Activated CD4-positive, alpha-beta T cell treated with anti-CD3 and anti-CD28 coated beads, Interleukin-2, amount 50 U/mL, for 1 hour (primary cell): ENCODE measurements around the gene TMEM126B.
"Not testable (repeated sequence)": the region's sequence is repeated elsewhere in the genome, so short reads cannot be mapped to it uniquely, and the experiment has no call there.

ENCODE experiments used
- DNase-seq: peaks from one replicate; pipeline ENCODE4 v3.0.0-alpha.2; 2020

Gene TMEM126B

DNA sequence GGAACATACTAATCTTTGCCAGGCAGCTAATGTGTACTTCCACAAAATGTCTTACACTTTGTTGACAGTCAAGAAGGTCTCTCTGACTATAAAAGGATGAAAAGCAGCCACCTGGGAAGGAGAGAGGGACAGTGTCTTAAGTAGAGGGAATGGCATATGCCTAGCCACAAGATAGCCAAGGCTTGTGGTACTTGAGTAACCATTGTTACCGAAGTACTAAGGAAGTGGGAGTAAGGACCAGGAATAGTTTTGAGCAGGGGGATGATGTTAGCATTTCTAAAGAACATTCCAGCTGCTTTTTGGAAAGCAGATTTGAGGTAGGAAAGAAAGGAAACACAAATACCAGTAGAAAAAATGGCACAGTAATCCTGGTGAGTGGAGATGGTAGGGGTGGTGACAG lies 22.7 kb downstream of the TMEM126B start:
- DNase-seq: no peak

DNA sequence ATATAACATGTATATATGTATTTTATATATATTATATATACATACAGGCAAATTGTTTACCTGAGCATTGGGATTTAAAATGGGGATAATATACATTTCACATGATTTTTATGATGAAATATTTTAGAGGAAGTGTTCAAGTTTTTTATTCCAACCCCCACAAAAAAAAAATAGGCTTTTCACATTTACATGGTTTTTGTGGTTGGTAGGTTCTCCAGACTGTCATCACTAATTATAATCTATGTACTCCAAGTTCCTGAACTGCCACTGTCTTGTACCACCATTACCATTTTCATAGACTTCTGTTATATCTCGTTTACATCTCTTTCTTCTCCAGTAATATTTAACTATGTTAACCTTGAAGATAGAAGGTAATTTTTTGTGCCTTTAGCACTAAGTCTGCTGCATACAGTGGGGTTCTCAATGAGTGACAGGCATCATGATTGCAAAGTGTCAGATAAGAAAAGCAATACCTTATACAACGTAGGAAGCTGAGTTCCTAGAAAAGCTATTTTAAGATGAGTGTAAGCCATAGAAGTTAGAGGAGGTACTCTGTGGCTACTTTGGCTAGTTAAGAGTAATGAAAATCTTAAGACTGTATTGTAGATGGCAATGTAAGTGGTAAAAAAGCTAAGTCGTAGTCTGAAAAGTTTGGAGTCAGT lies 24.5 kb downstream of the TMEM126B start:
- no peak for DNase-seq

DNA sequence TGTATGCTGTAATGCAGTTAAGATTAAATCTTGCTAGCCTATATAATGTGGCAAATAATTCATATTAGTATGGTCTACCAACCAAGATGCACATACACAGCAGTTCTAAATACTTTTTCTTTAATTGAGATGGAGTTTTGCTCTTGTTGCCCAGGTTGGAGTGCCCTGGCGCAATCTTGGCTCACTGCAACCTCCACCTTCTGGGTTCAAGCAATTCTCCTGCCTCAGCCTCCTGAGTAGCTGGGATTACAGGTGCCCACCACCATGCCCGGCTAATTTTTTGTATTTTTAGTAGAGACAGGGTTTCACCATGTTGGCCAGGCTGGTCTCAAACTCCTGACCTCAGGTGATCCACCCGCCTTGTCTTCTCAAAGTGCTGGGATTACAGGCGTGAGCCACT lies 25.9 kb downstream of the TMEM126B start:
- DNase-seq: not testable (repeated sequence)

DNA sequence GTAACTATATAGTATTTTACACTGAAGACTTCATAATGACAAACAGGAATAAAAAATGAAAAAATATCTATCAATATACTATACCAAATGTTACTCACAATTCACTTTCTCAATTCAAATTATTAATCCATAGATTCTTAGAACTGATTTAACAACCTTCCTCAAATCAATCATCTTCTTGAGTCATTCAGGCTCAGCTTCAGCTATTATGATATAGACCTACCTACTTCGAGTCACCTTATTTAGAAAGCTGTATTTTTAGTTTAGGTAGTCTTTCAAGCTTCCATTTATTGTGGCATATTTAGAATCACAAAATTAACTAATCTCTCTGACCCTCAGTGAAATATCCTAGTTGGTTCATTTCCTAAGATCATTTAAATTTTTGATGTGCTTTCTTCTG lies 28.4 kb downstream of the TMEM126B start:
- DNase-seq: no peak

DNA sequence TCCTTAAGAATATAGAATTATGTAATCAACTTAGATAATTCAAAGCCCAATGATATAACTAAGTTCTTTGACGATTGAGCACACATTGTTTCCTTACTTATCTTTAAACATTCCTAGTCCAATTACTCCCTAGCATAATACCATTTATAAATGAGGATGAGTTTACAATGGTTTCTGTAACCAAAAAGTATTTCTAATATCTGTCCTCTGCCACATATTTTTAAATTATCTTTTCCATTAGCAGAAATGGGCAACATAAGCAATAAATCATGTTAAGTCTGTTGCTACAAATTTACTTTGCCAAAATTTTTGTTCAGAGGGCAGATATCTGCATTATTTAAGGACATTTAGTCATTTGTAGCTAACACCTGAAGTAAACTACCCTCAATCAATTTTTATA lies 29.8 kb downstream of the TMEM126B start:
- no peak for DNase-seq

DNA sequence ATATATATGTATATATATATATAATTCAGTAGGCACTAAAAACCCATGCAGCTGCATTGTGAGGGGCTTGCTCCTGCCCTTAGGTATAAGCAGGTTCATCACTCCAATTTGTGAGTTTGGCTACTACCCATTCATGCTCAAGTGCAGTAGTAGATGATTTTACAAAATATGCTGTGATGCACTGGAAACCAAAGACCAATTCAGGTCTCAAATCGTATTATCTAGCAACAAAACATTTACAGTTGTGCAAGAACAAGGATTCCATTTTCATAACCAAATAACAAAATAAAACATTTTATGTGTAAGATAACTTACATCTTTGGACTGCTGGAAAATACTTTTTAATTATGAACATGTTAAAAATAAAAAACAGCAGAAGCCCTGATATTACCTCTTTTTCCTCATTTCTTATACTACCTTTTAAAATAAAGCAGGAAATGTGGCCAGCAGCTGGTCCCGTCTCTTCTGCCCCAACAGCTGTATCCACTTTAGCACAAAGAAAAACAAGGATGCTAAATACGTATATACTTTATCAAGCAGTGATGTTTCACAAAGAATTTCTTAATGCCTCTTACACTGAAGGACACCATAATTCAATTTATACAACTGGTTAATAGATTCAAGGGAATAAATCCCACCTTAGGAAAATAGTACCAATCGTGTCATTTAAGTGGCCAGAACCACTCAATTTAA lies 33.7 kb downstream of the TMEM126B start:
- DNase-seq: no peak

DNA sequence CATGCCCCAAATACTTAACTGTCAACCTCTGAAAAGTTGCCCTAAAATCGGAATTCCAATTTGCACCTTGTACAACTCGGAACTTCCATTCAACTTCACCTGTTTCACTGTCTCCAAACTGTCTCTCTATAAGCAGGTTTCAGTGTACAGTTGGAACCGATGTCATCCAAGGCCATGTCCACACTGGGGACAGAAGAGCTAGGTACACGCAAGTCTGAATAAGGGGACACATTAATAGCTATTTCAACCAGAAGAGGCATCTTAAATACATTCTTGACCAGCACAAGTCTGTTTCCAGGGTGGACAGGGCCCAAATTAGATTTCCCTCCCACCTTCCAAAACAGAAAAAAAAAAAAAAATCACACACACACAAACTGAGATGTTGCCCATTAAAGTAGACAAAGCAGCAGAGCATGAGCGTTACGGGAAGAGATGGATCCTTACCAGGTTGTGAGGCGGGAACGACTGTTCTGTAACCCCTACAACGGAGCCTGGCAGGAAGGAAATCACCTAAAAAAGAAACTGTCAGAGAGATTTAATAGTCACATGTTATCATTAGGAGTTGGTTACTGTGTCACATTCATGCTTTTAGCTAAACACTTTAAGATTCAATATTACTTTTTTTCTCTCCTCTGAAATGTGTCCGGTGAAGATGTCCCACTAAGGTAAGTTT lies 34.8 kb downstream of the TMEM126B start:
- DNase-seq: no peak

DNA sequence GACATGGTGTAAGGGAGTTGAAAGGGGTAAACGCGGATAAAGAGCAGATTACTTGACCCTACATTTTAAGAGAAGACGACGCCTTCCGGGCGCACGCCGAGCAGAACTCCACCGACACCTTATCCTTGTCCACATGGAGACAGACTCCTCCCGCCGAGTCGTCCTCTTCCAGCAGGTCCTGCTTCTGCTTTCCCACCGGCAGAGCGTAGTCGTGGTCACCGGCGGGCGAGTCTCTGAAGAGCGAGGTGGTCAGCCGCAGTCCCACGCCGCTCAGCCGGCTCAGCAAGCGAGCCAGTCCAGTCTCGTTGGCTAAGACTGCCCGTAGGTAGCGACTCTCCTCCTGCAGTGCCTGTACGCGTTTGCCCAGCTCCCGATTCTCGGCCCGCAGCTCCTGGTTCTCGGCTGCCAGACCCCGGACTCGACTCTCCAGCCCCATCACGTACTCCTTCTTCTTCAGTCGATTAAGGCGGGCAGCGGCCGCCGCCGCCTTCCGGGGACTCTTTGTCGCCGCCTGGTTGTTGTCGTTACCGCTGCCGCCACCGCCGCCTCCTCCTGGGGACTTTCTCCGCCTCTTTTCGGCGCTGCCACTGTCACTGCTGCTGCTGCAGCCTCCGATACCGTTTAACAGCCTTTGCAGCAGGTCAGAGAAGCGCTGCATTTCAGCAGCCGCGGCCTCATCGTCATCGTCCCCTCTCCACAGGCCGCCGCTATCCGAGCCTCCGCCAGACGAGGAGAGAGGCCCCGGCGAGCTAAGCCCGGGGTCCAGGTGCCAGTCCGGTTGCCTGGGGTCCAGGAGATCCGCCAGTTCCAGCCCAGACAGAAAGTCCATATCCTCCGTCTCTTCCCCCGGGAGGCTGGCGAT lies 35.6 kb downstream of the TMEM126B start:
- peak; percentile 90 for DNase-seq

DNA sequence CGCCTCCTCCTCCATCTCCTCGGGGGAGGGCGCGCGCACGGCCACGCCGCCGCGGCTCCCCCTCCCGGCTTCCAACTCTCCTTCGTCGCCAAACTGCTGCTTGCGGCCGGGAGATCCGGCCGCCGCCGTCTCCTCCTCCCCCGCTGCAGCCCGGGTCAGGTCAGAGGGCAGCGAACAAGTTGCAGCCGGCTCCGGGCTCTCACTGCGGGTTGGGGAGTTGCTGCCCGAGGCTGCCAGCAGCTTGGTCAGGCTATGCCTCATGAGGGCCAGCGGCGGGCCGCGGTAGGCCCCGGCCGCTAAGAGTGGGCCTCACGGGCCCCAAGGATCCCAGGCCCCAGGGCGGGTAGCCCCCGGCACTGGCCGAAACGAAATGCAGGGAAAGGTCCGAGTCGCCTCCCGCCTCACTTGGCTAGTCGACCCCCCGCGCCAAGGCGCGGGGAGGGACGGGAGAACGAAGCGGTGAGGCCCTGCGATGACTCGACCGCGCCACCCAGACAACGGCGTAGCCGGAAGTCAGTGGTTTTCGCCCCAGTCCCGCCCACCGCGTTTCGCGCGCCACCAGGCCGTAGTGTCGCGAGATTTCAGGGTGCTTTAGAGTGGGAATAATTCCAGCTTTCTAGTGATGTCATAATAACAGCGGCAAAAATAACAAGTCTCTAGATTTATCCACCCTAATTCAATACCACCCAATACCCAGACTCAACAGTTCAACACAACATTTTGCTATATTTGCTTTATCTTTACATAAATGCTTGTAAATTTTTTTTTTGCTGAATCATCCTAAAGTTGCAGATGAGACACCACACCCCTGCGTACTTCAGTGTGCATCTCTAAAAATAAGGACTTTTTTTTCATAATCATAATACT lies 36.5 kb downstream of the TMEM126B start, which contains the start of gene CREBZF:
Gene CREBZF, minus strand, starts transcription at position 515 of the 867 bp plus-strand sequence. Its CDS starts 254 bp downstream, at position 261.
- DNase-seq: peak; percentile 90

DNA sequence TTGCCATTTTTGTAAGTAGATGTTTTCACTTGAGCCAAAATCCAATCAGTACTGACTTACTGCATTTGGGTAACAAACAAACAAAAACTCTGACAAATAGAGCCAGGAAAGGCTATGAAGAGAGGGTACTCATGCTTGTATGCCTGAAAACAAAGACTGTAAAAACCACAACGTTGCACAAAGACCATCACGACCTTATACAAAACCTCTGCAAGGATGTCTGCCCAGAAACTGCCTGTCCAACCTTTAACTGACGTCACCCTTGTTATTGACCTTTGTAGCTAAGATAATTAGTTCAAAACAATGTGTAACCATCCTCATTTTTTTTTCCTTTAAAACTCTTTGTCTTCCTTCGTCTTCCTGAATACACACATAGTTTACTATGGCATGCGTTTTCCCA lies 37.3 kb downstream of the TMEM126B start:
- DNase-seq: no peak

DNA sequence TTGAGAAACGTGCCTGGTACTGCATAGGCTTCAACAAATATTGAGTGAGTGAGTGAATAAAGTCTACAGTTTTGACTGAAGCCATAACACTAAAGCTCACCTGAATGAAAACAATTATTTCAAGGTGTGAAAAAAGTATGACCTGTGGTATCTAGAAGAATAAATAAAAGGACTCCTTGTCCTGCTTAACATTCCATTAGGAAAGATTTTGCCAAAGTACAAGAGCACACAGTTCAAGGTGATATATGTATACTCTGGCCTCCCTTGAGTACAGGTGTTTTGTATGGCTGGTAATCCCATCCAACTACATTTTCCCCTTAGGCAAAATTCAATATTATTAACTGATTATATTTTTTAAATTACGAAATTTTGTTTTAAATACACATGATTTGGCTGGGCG lies 38.3 kb downstream of the TMEM126B start:
- no peak for DNase-seq

DNA sequence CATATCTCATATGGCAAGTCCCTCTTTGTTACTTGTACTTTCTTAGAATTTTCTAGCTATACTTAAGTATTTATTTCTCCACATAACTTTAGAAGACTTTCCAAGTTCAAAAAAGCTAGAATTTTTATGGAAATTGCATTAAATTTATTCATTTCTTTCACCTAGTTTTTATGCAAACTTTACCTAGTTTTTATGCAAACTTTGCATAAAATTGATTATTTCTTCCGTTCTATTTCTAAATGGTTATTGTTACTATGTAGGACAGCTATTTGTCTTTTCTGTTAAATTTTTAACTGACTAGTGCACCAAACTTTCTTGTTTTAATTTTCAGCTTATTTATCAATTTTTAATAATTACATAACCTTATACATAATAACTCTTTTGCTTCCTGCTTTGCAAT lies 39.8 kb downstream of the TMEM126B start:
- no peak for DNase-seq

DNA sequence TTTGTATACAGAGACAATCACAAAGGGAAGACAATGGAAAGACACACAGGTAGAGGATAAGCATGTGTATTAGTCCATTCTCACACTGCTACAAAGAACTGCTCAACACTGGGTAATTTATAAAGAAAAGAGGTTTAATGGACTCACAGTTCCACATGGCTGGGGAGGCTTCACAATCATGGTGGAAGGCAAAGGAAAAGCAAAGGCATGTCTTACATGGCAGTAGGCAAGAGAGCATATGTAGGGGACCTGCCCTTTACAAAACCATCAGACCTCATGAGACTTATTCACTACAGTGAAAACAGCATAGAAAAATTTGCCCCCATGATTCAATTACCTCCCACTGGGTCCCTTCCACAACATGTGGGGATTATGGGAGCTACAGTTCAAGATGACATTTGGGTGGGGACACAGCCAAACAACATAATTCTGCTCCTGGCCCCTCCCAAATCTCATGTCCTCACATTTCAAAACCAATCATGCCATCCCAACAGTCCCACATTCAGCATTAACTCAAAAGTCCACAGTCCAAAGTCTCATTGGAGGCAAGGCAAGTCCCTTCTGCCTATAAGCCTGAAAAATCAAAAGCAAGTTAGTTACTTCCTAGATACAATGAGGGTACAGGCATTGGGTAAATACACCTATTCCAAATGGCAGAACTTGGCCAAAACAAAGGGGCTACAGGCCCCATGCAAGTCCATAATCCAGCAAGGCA lies 42.7 kb downstream of the TMEM126B start:
- not testable (repeated sequence) for DNase-seq

DNA sequence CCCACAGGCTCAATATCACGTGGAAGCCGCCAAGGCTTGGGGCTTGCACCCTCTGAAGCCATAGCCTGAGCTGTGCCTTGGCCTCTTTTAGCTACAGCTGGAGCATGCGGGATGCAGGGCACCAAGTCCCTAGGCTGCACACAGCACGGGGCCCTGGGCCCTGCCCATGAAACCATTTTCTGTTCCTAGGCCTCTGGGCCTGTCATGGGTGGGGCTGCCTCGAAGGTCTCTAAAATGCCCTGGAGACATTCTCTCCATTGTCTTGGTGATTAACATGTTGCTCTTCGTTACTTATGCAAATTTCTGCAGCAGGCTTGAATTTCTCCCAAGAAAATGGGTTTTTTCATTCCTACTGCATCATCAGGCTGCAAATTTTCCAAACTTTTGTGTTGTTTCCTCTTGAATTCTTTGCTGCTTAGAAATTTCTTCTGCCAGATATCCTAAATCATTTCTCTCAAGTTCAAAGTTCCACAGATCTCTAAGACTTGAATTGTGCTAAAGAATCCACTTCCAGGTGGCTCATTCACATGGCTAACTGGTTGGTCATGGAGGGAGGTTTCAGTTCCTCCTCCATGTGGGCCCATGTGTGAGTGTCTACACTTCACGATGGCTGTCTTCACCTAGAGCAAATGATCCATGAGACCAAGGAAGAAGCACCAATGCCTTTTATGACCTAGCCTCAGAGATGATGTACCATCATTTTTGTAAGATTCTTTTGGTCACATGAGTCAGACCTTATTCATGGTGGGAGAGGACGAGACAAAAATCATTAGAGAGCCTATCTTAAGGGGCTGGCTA lies 43.9 kb downstream of the TMEM126B start:
- no peak for DNase-seq

DNA sequence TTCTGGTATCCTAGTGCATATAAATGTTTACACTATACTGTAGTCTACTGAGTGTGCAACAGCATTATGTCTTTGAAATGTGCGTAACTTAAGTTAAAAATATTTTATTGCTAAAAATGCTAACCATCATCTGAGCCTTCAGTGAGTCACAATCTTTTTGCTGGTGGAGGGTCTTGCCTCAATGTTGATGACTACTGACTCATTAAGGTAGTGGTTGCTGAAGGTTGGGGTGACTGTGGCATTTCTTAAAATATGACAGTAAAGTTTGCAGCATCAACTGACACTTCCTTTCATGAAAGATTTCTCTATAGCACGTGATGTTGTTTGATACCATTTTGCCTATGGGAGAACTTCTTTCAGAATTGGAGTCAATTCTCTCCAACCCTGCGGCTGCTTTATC lies 45.0 kb downstream of the TMEM126B start:
- DNase-seq: no peak

DNA sequence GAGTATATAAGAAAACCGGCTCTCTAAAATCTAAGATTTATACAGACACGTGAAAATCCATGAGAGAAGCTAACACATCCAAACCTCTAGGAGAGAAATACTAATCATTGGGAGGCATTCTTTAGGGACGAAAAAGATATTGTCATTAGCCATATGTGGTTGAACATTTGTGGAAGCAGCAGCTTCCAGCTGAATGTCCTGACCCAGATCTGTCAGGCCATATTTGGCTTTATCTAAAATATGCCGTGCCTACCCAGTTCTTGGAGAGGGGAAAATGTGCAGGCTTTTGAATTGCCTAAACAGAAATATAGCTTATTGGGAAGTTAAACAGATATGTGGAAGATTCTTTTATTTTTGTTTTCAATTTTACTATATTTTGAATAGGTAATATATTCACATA lies 51.2 kb downstream of the TMEM126B start:
- DNase-seq: no peak

DNA sequence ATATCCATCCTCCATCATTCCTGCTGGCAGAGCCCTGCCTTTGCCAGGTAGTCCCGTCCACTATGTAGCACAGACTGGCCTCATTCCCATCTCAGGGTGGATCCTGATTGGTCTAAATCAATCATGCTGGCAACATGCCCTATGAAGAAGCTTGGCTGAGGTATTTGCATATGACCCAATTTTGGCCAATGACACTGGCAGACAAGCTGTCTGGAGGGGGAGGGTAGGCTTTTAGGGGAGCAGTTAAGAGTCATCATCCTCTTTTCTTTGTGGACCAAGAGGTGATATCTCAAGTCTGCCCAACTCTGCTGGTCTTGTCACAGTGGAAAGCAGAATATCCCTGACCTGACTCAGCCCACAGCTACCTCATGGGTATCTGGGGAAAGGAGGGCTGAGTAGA lies 52.5 kb downstream of the TMEM126B start:
- DNase-seq: no peak

DNA sequence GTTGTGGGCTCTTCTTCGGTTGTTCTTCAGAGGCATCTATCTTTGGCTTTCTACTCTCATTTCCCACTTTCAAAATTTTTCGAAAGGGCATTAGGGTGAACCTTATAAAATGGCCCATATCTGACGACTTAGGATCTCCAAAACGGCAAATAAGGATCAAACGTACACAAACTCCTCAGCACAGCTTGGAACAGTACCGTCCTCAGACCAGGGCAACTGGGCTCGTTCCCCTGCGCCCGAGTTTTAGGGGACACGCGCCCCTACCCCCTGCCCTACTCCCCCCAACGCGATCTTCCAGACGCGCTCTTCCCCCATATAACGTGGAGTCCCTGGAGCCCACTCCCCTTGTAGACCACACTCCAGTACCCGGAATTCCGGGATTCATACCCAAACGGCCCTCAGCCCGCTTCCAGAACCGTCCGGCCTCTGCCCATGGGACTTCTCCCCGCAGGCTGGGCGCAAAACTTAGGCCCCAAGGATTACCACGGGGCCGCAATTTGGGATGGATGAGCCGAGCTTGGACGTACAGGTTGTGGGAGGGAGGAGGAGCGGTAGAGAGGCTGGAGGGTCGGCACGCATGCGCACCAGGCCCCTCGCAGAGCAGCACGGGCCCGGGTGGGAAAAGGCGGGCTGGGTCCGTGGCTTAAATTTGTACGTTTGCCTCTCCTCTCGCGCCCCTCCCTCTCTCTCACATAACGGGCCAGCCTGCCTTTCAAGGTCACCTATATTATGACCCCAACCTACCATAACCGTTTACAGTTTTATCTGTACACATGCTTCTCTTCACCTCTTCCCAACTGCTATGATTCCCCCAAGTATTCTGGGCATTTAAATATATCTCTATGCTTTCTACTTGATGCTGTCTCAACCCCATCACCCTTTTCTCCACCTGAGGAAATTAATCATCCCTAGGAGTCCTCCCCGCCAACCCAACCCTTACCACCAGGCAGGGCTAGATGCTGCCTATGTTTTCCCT lies 54.2 kb downstream of the TMEM126B start:
- peak; percentile 53 for DNase-seq

DNA sequence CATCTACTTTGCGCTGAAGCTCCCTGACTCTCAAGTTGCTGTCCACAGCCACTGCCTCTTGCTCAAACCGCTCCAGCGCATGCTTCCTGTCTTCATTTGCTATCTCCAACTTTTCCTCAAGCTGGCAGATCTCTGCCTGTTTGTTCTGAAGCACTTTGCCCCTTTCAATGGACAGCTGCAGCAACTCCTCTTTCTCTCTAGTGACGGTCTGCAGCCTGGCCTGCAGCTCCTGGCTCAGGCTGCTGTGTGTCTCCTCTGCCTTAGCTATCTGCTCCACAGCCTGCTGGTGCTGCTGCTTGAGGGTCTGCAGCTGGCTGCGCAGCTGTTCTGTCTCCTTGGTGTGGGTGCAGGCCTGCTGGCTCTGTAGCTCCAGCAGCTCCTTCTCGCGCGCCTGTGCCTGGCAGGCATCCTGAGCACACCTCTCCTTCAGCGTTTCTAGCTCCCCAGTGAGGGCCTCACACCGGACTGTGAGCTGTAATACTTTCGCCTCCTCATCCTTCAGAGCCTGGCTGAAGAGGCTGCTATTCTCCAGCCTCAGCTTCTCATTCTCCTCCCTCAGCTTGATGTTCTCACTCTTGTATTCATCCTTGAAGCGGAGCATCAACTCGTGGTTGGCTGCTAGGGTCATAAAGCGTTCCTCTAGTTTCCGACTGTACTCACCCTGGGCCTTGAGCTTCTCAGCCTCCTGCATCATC lies 56.9 kb downstream of the TMEM126B start:
- no peak for DNase-seq
